Body of pancreas (tissue), 4 donors: ENCODE measurements around the gene UCHL3. TPM values are rescaled to one million over a fixed set of nuclear protein-coding genes. Genes with fewer than 3 reads are reported as not detected.

Experiments used
- ATAC-seq: fragments of 150-250 bp; one replicate; pipeline ENCODE4 v1.9.1; 2016
- DNase-seq, 4 donors: peaks; one replicate each; pipeline ENCODE4 v3.0.0-alpha.2; 2019
- H3K27ac ChIP-seq, 4 donors: fragments of 200-600 bp; sonication (generic); 1 replicate in 3 of 4; 2 replicates in 1 of 4; pipeline versions ENCODE4 v1.5.1 to v1.6.1; 2016 to 2019; ENCODE audit warnings: mild to moderate bottlenecking in 1 of 4, mixed read lengths in 1 of 4, moderate library complexity in 1 of 4
- H3K27me3 ChIP-seq, 2 donors: fragments of 200-600 bp; sonication (generic); one replicate each; pipeline ENCODE4 v1.6.0; 2016; ENCODE audit warnings: mild to moderate bottlenecking in 1 of 2
- H3K36me3 ChIP-seq, 2 donors: fragments of 200-600 bp; sonication (generic); replicated peaks in 1 of 2; 2 replicates each; pipeline ENCODE4 v1.5.1; 2016; ENCODE audit warnings: low read depth in 2 of 2; ENCODE audit not compliant: insufficient read depth in 1 of 2
- H3K4me1 ChIP-seq: fragments of 200-600 bp; sonication (generic); one replicate; pipeline ENCODE4 v1.6.0; 2016
- H3K4me3 ChIP-seq, 2 donors: fragments of 200-600 bp; sonication (generic); 1 replicate in 1 of 2; 2 replicates in 1 of 2; pipeline ENCODE4 v1.5.1; 2016 to 2019
- H3K9me3 ChIP-seq, 3 donors: fragments of 200-600 bp; sonication (generic); 1 replicate in 2 of 3; 2 replicates in 1 of 3; pipeline ENCODE4 v1.5.1; 2016
- CTCF ChIP-seq, 7 experiments: fragments of 450-650 bp in 4 of 7; fragments of 200-600 bp in 3 of 7; sonication (generic) in 3 of 7; IDR thresholded peaks; one replicate each; pipeline ENCODE4 v1.5.1; 2016 to 2019; ENCODE audit warnings: antibody characterized with exemption in 7 of 7
- POLR2A ChIP-seq, 3 donors: fragments of 450-650 bp; IDR thresholded peaks; one replicate each; pipeline ENCODE4 v1.6.1; 2016; ENCODE audit warnings: antibody characterized with exemption in 3 of 3, mild to moderate bottlenecking in 2 of 3
- WGBS, 2 donors: methylation state at CpG; one replicate each; pipeline ENCODE4 v1.1.5; 2017; 5-methylcytosine and 5-hydroxymethylcytosine counted together
- intact Hi-C: fragments of 100-400 bp; cut with DNase I; formaldehyde crosslinking; loops from one replicate; pipeline ENCODE4 v1.15.1; 2023
- total RNA-seq, 2 donors: library from RNA; depleted of rRNA; stranded (reverse); fragments of >200 nt; gene quantifications; one replicate each; pipeline ENCODE4 v1.1.0, GENCODE V29; 2016

The UCHL3 gene
- total RNA-seq, 2 donors from 2014 or later: 2.0 to 20.5 TPM

- Histone ChIP-seq H3K36me3 (no peaks in the 10 kb centered on the region), H3K9me3 (no peaks in the 10 kb centered on the region), H3K4me3 (no peak overlapping the region), H3K27ac (no peak overlapping the region), H3K27me3 (no peaks in the 10 kb centered on the region), H3K4me1 (no peaks in the 10 kb centered on the region)
- DNase-seq: no peak
- intact Hi-C loops: no loop called here
- TF ChIP-seq POLR2A (IDR thresholded peaks at IDR 0.05): no peak
- no peak for TF ChIP-seq CTCF (IDR thresholded peaks at IDR 0.05)
- no peak for ATAC-seq
- 72 to 75% methylated on average over 2 of the region's 2 CpGs for WGBS, 2 donors
Measured at GRCh38 chr13:75621147-75621546, 71.6 kb downstream of the UCHL3 start.

GRCh38 chr13:75628801-75629200 lies 79.2 kb downstream of the UCHL3 start:
- TF ChIP-seq POLR2A (IDR thresholded peaks at IDR 0.05): no peak
- TF ChIP-seq CTCF (IDR thresholded peaks at IDR 0.05): no peak
- H3K27ac ChIP-seq: no peak overlapping the region
- intact Hi-C loops: no loop called here
- H3K36me3 ChIP-seq: no peaks in the 10 kb centered on the region
- no peak for ATAC-seq
- DNase-seq: no peak
- H3K4me3 ChIP-seq: no peak overlapping the region
- 78 to 83% methylated on average over 4 of the region's 4 CpGs for WGBS, 2 donors
- no peaks in the 10 kb centered on the region for H3K4me1 ChIP-seq
- no peaks in the 10 kb centered on the region for H3K27me3 ChIP-seq
- H3K9me3 ChIP-seq: no peaks in the 10 kb centered on the region

GRCh38 chr13:75633285-75633684 lies 83.7 kb downstream of the UCHL3 start:
- peaks cover 13% of the 10 kb centered on the region for H3K4me1 ChIP-seq
- no peaks in the 10 kb centered on the region for H3K9me3 ChIP-seq
- H3K27ac ChIP-seq: no peak overlapping the region
- H3K27me3 ChIP-seq: peaks cover 0 to 3% of the 10 kb centered on the region in 2 donors
- WGBS, 2 donors: 25 to 36% methylated on average over 2 of the region's 2 CpGs
- no peaks in the 10 kb centered on the region for H3K36me3 ChIP-seq
- DNase-seq: no peak
- TF ChIP-seq CTCF (IDR thresholded peaks at IDR 0.05) (no peak), POLR2A (IDR thresholded peaks at IDR 0.05) (no peak)
- intact Hi-C loops: no loop called here
- no peak overlapping the region for H3K4me3 ChIP-seq
- no peak for ATAC-seq

DNA sequence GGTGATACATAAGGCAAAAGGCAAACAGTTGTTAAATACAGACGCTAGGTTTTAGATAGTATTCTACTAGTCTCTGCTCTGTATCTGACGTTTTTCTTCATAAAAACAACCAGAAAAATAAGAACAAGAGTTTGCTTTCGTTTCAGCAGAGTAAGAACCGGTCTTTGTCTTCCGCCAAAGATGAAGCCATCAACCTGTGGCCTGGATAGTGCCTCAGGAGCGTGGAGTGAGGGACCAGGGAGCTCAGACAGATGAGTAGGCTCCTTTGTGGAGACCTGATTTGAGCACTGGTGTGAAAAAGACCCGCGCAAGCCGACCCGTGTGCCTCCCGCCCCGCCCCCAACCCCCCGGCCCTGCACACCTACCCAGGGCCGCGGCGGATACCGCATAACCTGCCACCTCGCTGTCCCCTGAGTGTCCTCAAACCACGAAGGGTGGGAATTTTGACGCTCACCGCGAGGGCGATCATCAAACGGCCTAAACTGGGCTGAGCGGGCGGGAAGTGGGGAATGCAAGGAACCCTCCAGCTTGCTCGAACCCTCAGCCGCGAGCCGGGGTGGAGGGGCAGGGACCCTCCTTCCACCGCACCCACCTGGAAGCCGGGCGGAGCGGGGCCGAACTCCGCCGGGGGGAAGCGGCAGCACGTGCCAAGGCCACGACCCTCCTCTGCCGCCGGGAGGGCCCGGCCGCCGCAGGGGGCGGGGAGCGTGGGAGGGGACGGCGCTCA lies 85.7 kb downstream of the UCHL3 start:
- DNase-seq (peak in 1 of 4 donors; percentile 23), ATAC-seq (peak; percentile 23)
- Histone ChIP-seq H3K4me1 (peaks cover 18% of the 10 kb centered on the region), H3K27me3 (peaks cover 0 to 3% of the 10 kb centered on the region in 2 donors), H3K4me3 (peak overlapping the region; percentile 48 to 56), H3K9me3 (no peaks in the 10 kb centered on the region), H3K27ac (peak overlapping the region; percentile 78 to 87 (median 86)), H3K36me3 (no peaks in the 10 kb centered on the region)
- intact Hi-C loops: no loop called here
- 16 to 30% methylated on average over 20 to 49 of the region's 49 CpGs for WGBS, 2 donors
- no peak for TF ChIP-seq CTCF (IDR thresholded peaks at IDR 0.05)
- peak in 1 of 3 donors; percentile 8 for TF ChIP-seq POLR2A (IDR thresholded peaks at IDR 0.05)
